ENCODE measurements around the gene RPTOR. TPM values are rescaled to one million over a fixed set of nuclear protein-coding genes. Genes with fewer than 3 reads are reported as not detected.

Gene RPTOR, protein sequence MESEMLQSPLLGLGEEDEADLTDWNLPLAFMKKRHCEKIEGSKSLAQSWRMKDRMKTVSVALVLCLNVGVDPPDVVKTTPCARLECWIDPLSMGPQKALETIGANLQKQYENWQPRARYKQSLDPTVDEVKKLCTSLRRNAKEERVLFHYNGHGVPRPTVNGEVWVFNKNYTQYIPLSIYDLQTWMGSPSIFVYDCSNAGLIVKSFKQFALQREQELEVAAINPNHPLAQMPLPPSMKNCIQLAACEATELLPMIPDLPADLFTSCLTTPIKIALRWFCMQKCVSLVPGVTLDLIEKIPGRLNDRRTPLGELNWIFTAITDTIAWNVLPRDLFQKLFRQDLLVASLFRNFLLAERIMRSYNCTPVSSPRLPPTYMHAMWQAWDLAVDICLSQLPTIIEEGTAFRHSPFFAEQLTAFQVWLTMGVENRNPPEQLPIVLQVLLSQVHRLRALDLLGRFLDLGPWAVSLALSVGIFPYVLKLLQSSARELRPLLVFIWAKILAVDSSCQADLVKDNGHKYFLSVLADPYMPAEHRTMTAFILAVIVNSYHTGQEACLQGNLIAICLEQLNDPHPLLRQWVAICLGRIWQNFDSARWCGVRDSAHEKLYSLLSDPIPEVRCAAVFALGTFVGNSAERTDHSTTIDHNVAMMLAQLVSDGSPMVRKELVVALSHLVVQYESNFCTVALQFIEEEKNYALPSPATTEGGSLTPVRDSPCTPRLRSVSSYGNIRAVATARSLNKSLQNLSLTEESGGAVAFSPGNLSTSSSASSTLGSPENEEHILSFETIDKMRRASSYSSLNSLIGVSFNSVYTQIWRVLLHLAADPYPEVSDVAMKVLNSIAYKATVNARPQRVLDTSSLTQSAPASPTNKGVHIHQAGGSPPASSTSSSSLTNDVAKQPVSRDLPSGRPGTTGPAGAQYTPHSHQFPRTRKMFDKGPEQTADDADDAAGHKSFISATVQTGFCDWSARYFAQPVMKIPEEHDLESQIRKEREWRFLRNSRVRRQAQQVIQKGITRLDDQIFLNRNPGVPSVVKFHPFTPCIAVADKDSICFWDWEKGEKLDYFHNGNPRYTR (N-terminal part only)
- total RNA-seq, result 100 to 1,000 TPM in 1 of 6 donors, 10 to 100 TPM in 5; 26.8 to 109 (median 36.8) TPM

DNA sequence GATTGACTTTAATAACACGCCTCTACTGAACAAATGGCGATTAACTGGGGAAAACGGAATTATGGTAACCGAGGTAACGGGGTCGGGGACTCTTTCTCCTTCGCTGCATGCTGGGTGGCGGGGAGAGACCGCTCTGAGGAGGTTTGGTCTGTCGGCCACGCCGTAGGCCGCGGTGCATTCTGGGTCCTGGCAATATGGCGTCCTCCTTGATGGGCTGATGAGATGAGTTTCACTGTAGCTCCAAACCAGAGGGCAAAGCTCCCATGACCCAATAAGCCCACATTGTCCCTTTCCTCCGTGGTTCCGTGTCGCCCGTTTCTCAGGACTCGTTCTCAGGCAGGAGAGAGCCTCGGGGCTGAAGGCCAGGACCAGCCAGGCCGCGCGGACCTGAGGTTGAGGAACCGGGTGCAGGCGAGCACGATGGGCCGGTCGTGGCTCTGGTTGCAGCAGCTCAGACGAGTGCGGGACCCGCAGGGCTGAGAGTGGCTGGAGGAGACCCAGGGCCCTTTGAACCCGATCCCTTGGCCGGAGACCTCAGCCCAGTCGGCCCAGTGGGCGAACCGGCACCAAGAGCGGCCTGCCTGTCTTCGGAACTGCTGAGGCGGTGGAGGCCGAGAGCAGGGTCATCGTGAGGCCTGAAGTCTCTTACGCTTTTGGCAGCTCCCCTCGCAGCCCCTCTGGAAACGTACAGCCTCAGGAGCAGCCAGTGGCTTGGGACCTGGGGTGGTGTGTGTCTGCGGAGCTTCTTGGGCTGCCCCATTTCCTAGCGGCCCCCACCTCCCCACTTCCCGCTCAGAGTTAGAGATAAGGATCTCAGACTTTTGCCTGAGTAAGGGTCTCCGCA lies at the start of gene RPTOR:
Gene RPTOR (plus strand): TSS at position 184 of the 844 bp plus-strand sequence. CDS start 792 bp downstream, outside the sequence.
- Histone ChIP-seq H3K36me3 (peaks cover 0 to 2% (median 0%) of the 10 kb centered on the region in 4 donors), H3K4me3 (peak within 1 kb of the TSS; percentile 91 to 98 (median 96)), H3K27ac (peak within 1 kb of the TSS; percentile 83 to 89 (median 85)), H3K27me3 (no peaks in the 10 kb centered on the region), H3K4me1 (peaks cover 14 to 24% (median 21%) of the 10 kb centered on the region in 4 donors), H3K9me3 (no peaks in the 10 kb centered on the region)
- ATAC-seq (ENCODE audit: low FRiP score in 2 of 2) (peak; percentile 93 to 99), DNase-seq (peak; percentile 88 to 97)
- 0 to 1% methylated on average over 19 to 49 of the region's 49 CpGs for WGBS, 2 donors
- TF ChIP-seq POLR2A (IDR thresholded peaks at IDR 0.05) (peak in 2 of 4 donors; percentile 41 to 51), EP300 (IDR thresholded peaks at IDR 0.05) (peak in 1 of 4 donors; percentile 34), POLR2AphosphoS5 (IDR thresholded peaks at IDR 0.05) (peak; percentile 81 to 96)
- TF ChIP-seq, protein P1, sequence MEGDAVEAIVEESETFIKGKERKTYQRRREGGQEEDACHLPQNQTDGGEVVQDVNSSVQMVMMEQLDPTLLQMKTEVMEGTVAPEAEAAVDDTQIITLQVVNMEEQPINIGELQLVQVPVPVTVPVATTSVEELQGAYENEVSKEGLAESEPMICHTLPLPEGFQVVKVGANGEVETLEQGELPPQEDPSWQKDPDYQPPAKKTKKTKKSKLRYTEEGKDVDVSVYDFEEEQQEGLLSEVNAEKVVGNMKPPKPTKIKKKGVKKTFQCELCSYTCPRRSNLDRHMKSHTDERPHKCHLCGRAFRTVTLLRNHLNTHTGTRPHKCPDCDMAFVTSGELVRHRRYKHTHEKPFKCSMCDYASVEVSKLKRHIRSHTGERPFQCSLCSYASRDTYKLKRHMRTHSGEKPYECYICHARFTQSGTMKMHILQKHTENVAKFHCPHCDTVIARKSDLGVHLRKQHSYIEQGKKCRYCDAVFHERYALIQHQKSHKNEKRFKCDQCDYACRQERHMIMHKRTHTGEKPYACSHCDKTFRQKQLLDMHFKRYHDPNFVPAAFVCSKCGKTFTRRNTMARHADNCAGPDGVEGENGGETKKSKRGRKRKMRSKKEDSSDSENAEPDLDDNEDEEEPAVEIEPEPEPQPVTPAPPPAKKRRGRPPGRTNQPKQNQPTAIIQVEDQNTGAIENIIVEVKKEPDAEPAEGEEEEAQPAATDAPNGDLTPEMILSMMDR (IDR thresholded peaks at IDR 0.05), result no peak

DNA sequence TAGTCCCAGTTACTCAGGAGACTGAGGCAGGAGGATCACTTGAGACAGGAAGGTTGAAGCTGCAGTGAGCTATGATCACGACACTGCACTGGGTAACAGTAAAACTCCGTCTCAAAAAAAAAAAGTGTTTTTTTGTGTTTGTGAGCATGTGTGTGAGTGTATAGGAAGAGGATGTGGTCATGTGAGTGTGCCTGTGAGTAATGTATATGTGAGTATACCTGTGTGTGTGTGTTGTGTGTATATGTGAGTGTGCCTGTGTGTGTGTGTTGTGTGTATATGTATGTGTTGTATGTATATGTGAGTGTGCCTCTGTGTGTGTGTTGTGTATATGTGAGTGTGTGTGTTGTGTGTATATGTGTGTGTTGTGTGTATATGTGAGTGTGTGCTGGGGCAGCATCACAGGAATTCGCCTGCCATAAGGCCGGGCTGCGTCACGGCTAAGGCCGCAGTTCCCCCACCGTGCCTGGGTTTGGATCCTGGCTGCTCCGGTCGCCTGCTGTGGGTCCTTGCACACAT lies 46.9 kb upstream of the RPTOR start:
- ATAC-seq (ENCODE audit: low FRiP score in 2 of 2), result no peak

DNA sequence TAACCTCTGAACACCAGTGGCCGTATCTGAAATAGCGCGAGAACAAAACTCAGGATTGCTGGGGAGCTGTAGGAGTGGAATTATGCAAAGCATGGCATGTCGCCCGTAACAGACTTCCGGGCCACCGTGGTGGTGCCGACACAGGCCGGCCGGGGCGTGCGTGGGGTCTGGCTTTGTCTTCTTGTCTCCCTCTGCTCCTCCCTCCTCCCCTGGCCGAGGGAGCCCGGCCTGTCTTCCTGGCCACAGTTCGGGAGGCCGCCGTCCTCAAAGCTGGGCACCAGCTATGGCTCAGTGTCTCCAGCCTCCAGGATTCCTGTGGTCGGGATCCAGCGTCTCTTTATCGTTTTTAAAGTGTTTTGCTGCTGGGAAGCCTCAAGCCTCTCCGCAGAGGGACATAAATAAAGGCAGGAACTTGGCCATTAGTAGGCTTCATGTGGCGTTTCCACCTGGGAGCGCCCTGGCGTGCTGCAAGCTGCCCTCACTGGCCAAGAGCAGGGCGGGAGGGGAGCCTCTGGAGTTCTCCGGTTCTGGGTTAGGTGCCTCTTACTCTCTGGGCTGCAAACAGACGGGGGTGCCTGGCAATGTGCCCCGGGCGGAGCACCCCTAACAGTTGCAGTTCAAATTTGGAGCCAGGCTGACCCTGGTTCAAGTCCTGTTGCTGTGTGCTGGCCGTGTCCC lies 46.3 kb upstream of the RPTOR start:
- Histone ChIP-seq H3K4me1 (peaks cover 0 to 7% (median 3%) of the 10 kb centered on the region in 4 donors), H3K36me3 (no peaks in the 10 kb centered on the region), H3K27me3 (no peaks in the 10 kb centered on the region), H3K27ac (no peak overlapping the region), H3K9me3 (no peaks in the 10 kb centered on the region), H3K4me3 (no peak overlapping the region)
- DNase-seq (peak in 1 of 2 donors; percentile 82), ATAC-seq (ENCODE audit: low FRiP score in 2 of 2) (peak in 1 of 2 donors; percentile 66)
- 43 to 62% methylated on average over 11 to 30 of the region's 30 CpGs for WGBS, 2 donors
- no peak for TF ChIP-seq POLR2AphosphoS5 (IDR thresholded peaks at IDR 0.05)
- TF ChIP-seq EP300 (IDR thresholded peaks at IDR 0.05), result no peak
- TF ChIP-seq, protein P1 (IDR thresholded peaks at IDR 0.05), result no peak
- TF ChIP-seq POLR2A (IDR thresholded peaks at IDR 0.05), result no peak

More for the DNA sequence above, 46.9 kb upstream of the RPTOR start:
- Histone ChIP-seq H3K9me3 (no peaks in the 10 kb centered on the region), H3K36me3 (no peaks in the 10 kb centered on the region), H3K4me1 (peaks cover 0 to 10% (median 6%) of the 10 kb centered on the region in 4 donors), H3K27ac (no peak overlapping the region), H3K27me3 (no peaks in the 10 kb centered on the region), H3K4me3 (no peak overlapping the region)
- 77 to 88% methylated on average over 8 to 10 of the region's 10 CpGs for WGBS, 2 donors
- no peak for DNase-seq
- TF ChIP-seq, protein P1 (IDR thresholded peaks at IDR 0.05), result no peak
- TF ChIP-seq EP300 (IDR thresholded peaks at IDR 0.05), result no peak
- no peak for TF ChIP-seq POLR2A (IDR thresholded peaks at IDR 0.05)

Data from upper lobe of left lung (tissue), 6 donors.